Immature natural killer cell (primary cell): ENCODE data around the gene SCUBE1. TPM values are rescaled to one million over a fixed set of nuclear protein-coding genes. Genes with fewer than 3 reads are reported as not detected.
A peak's percentile ranks its signal among the peaks of the same experiment; 100 is the strongest.

Experiments used
- DNase-seq, 3 donors: peaks; one replicate each; pipeline ENCODE4 v3.0.0; 2022; ENCODE audit warnings: mixed read lengths in 1 of 3
- H3K27ac Mint-ChIP-seq, 6 donors: one replicate each; pipeline ENCODE4 v1.8.0; 2020; ENCODE audit warnings: mixed read lengths in 6 of 6, mild to moderate bottlenecking in 5 of 6, inconsistent platforms in 4 of 6, moderate library complexity in 3 of 6
- H3K27me3 Mint-ChIP-seq, 3 donors: one replicate each; pipeline ENCODE4 v1.8.0; 2020 to 2021; ENCODE audit warnings: low read depth in 3 of 3, mild to moderate bottlenecking in 3 of 3, mixed read lengths in 3 of 3, moderate library complexity in 3 of 3, inconsistent platforms in 1 of 3
- H3K36me3 Mint-ChIP-seq, 3 donors: one replicate each; pipeline ENCODE4 v1.8.0; 2020; ENCODE audit warnings: mixed read lengths in 3 of 3, inconsistent platforms in 2 of 3, mild to moderate bottlenecking in 2 of 3
- H3K4me1 Mint-ChIP-seq, 2 donors: one replicate each; pipeline ENCODE4 v1.8.0; 2020; ENCODE audit warnings: inconsistent platforms in 2 of 2, mild to moderate bottlenecking in 2 of 2, mixed read lengths in 2 of 2, moderate library complexity in 1 of 2
- H3K4me3 Mint-ChIP-seq, 5 donors: one replicate each; pipeline ENCODE4 v1.8.0; 2020; ENCODE audit warnings: mild to moderate bottlenecking in 5 of 5, mixed read lengths in 5 of 5, inconsistent platforms in 3 of 5, moderate library complexity in 3 of 5
- H3K9me3 Mint-ChIP-seq, 6 donors: one replicate each; pipeline ENCODE4 v1.8.0; 2020; ENCODE audit warnings: mild to moderate bottlenecking in 6 of 6, mixed read lengths in 6 of 6, inconsistent platforms in 4 of 6, moderate library complexity in 3 of 6
- polyA plus RNA-seq, 3 donors: library from polyadenylated mRNA; unstranded; fragments of 300-500 nt; fragmentation: Illumina TruSeq; gene quantifications; one replicate each; pipeline ENCODE4 v1.2.3, GENCODE V29; 2021

The SCUBE1 gene
- polyA plus RNA-seq, 3 donors from 2014 or later = 0.16 TPM; not detected in 2

DNA sequence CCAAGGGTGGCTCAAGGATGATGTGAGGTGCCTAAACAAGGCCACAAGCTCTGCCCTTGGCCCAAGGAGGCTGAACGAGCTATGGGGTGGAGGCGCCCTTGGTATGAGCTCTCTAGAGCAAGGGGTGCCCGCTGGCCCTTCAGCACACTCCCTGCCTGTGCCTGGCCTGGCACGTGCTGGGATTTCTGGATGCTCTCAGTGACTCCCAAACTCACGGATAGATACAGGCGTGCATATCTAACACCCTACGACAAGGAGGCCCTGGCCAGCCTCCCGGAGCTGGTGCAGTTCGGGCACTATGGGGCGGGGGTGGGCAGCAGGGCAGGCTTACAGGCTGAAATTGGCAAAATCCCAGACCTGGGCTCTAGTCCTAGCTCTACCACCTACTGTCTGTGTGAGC lies 30.6 kb downstream of the SCUBE1 start:
- Mint-ChIP-seq H3K4me3 (no peak overlapping the region), H3K9me3 (no peaks in the 10 kb centered on the region), H3K4me1 (no peaks in the 10 kb centered on the region), H3K27ac (no peak overlapping the region), H3K36me3 (no peaks in the 10 kb centered on the region), H3K27me3 (peaks cover 0 to 2% (median 0%) of the 10 kb centered on the region in 3 donors)
- DNase-seq = no peak

DNA sequence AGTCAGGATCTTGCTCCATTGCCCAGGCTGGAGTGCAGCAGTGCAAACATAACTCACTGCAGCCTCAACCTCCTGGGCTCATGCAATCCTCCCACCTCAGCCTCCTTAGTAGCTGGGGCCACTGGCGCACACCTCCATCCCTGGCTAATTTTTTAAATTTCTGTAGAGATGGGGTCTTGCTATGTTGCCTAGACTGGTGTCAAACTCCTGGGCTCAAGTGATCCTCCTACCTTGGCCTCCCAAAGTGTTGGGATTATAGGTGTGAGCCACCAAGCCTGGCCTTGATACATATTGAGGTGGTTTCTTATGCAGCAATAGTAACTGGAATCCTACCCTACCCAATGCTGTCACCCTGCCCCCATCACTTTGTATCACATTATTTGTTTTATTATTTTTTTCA lies 32.4 kb downstream of the SCUBE1 start:
- Mint-ChIP-seq H3K4me1 (no peaks in the 10 kb centered on the region), H3K9me3 (no peaks in the 10 kb centered on the region), H3K27ac (no peak overlapping the region), H3K36me3 (no peaks in the 10 kb centered on the region), H3K27me3 (no peaks in the 10 kb centered on the region), H3K4me3 (no peak overlapping the region)
- no peak for DNase-seq

DNA sequence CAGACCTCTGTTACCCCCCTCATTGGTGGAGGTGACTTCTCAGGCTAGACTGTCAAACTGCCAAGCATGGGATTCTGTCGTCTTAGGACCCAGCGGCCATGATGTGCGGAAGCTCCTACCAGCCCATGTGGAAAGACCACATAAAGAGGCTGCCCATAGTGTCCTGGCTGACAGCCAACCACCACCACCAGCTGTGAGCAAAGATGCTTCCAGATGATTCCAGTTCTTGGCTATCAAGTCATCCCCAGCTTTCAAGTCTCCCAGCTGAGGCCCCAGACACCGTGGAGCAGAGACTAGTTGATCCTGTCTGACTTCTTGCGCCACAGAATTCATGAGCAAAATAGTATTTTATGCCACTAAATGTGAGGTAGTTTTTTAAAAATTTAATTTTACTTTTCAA lies 32.9 kb downstream of the SCUBE1 start:
- Mint-ChIP-seq H3K27ac (no peak overlapping the region), H3K4me1 (no peaks in the 10 kb centered on the region), H3K9me3 (no peaks in the 10 kb centered on the region), H3K27me3 (no peaks in the 10 kb centered on the region), H3K4me3 (no peak overlapping the region), H3K36me3 (no peaks in the 10 kb centered on the region)
- no peak for DNase-seq

DNA sequence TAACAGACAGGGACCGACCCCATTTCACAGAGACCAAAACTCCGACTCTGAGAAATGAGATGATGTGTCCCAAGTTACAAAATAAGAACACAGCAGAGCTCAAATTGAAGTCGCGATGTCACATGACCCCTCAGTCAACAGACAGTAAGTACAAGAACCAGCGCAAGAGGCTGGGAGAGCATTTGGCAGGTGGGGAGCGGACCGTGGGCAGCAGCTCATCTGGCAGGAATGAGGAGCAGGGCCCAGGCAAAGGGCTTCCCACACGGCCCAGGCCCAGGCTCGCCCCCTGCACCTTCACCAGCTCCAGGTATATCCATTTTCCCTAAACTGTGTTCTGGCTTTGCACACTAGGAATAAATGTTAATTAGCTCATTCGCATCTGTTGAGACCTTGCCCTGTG lies 34.3 kb downstream of the SCUBE1 start:
- Mint-ChIP-seq H3K27me3 (peaks cover 0 to 2% (median 0%) of the 10 kb centered on the region in 3 donors), H3K27ac (no peak overlapping the region), H3K9me3 (no peaks in the 10 kb centered on the region), H3K4me1 (no peaks in the 10 kb centered on the region), H3K36me3 (no peaks in the 10 kb centered on the region), H3K4me3 (no peak overlapping the region)
- no peak for DNase-seq

DNA sequence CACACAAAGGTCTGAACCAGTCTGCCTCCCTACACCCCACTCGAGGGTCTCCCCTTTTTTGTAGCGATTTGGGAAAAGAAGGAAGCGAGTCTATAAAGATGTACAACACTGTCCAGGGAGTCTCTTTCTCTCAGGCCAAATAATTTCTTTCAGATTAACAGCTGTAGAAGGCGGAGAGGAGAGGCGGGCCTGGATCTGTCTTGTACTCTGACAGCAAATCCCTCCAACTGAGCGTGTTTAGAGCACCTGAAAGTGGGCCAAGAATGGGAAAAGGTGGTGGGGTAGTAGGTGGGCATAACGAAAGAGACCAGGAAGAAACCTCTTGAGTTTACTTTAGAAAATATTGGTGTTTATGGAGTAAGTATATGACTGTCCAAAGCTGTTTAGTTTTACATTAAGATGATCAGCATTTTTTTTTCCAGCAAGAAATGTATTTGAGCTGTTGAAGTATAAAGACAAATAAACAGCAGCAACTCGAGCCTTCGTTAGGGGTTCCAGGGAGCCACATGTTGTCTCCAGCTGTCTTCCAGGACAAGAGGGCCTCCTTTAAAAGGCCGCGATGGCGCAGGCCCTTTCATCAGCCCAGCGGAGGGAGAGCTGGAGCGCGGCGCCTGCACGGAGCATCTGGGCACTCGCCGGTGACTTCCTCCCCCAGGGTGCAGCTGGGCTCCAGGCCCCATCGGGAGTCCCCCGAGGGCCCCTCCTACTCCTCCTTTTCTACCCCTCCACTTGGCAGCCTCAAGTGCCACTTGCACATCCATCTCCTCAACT lies 34.9 kb downstream of the SCUBE1 start:
- Mint-ChIP-seq H3K9me3 (no peaks in the 10 kb centered on the region), H3K27ac (no peak overlapping the region), H3K4me3 (no peak overlapping the region), H3K4me1 (no peaks in the 10 kb centered on the region), H3K27me3 (peaks cover 0 to 2% (median 0%) of the 10 kb centered on the region in 3 donors), H3K36me3 (no peaks in the 10 kb centered on the region)
- DNase-seq = no peak

DNA sequence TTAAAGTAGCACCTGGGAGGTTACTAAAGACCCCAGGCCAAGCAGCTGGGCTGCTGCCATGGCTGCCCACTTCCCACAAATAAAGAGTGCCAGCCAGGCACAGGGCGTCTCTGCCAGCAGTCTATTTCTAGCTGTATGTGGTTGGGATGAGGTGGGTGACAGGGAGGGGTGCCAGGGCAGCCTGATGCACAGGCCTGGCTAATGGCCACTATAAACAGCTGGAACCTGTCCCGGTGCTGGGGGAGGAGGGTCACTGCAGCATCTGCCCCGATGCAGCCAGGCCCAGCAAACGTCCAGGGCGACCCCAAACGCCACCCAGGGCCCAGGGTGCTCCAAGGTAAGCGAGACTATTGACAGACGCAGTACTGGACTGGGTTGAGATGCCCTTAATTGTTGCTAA lies 37.4 kb downstream of the SCUBE1 start:
- H3K4me1 Mint-ChIP-seq = no peaks in the 10 kb centered on the region
- no peaks in the 10 kb centered on the region for H3K36me3 Mint-ChIP-seq
- H3K9me3 Mint-ChIP-seq = no peaks in the 10 kb centered on the region
- H3K27ac Mint-ChIP-seq = no peak overlapping the region
- peaks cover 1 to 6% (median 2%) of the 10 kb centered on the region in 3 donors for H3K27me3 Mint-ChIP-seq
- H3K4me3 Mint-ChIP-seq = no peak overlapping the region
- DNase-seq = no peak

DNA sequence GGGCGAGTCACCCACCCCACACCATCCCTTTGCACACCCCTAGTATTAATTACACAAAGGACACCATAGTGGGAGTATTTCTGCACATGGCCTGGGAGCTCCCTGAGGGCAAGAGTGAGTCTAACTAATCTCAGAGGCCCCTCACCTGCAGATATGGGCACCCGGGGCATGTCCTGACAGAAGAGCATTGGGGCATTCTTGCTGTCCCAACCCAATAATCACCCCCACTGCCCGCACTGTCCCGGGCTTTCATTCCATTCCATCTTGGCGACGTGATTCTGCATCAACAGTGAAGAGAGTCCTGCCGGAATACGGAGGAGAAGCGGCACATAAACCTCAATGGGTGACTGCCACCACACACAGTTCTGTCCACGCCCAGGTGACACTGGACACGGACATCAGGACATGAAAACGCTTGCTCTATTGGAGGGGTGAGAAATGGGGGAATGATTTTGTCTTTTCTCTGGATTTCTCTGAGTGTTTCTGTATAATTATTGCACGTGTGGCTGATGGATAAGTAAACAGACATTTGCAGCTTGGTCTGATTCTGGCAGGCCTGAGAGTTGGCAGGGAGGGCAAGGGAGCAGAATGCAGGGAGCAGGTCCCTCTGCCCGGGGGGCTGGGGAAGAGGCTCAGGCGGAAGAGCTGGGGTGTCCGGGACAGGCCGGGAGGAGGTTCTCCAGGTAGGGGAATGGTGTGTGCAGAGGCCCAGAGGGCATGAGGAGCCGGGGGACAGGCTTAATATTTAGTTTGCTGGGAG lies 38.2 kb downstream of the SCUBE1 start:
- Mint-ChIP-seq H3K27me3 (peaks cover 1 to 6% (median 3%) of the 10 kb centered on the region in 3 donors), H3K4me3 (no peak overlapping the region), H3K36me3 (no peaks in the 10 kb centered on the region), H3K4me1 (no peaks in the 10 kb centered on the region), H3K27ac (peak overlapping the region in 1 of 6 donors; percentile 43), H3K9me3 (no peaks in the 10 kb centered on the region)
- DNase-seq = no peak

DNA sequence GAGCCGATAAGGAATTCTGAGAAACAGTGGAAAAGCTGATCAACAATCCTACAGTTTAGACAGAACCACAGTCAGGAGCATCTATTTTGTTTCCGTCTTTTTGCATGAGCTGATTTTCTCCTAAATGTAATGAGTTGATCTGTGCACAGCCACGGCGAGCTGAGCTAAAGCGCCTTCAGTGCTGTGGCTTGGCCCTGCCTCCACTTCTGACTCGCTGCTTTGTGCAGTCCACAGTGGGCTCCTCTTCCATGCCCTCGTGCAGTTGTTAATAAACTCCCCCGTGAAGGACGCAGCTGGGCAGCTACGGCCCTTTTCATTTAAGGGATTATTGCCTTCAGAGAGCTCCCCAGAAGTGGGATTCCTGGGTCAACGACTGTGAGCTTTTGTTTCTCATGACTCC lies 39.4 kb downstream of the SCUBE1 start:
- no peak for DNase-seq
- Mint-ChIP-seq H3K9me3 (no peaks in the 10 kb centered on the region), H3K4me1 (no peaks in the 10 kb centered on the region), H3K4me3 (no peak overlapping the region), H3K27me3 (peaks cover 1 to 6% (median 3%) of the 10 kb centered on the region in 3 donors), H3K36me3 (no peaks in the 10 kb centered on the region), H3K27ac (no peak overlapping the region)

DNA sequence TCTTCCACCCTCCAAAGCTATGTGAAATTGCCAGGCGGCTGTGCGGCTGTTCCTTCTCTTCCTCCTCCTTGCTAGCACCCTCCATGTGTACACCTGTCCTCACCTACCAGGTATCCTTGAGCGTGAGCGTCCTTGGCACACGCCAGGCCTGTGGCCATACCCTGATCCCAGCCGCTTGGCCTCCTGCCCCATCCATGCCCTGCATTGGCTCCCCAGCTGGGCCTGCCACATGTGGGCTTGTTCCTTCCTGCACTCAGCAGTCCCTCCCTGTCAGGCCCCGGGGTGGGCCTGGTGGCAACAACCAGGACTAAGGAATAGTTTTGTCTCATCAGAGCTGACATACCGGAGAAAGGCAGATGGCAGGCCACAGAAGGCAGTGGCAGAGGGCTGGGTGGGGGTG lies 40.0 kb downstream of the SCUBE1 start:
- no peak for DNase-seq
- no peaks in the 10 kb centered on the region for H3K9me3 Mint-ChIP-seq
- no peak overlapping the region for H3K4me3 Mint-ChIP-seq
- no peaks in the 10 kb centered on the region for H3K36me3 Mint-ChIP-seq
- no peaks in the 10 kb centered on the region for H3K4me1 Mint-ChIP-seq
- no peak overlapping the region for H3K27ac Mint-ChIP-seq
- H3K27me3 Mint-ChIP-seq = peaks cover 1 to 6% (median 3%) of the 10 kb centered on the region in 3 donors

DNA sequence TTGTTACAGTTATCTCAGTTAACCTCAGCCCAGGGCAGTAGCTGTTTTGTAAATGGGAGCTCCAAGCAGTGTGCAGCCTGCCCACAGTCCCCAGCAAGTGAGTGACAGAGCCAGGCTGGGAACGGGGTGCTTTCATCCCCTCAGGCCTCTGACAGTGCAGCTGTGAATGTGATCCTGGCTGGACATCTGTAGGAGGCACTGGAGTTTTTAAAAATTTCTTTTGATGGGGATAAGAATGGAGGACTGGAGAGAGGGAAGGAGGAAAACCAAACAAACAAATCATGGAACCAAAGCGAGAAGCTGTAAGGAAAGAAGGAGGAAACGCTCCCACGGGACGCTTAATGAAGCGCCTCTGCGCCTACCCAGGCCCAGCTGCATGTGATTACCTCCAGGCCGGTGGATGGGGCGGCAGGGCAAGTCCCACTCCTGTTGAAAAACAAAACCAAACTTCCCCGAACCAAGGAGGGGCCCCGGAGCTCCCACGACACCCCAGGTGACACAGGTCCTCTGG lies 40.6 kb downstream of the SCUBE1 start:
- DNase-seq = no peak
- H3K27me3 Mint-ChIP-seq = peaks cover 1 to 6% (median 3%) of the 10 kb centered on the region in 3 donors
- no peaks in the 10 kb centered on the region for H3K36me3 Mint-ChIP-seq
- no peak overlapping the region for H3K27ac Mint-ChIP-seq
- no peak overlapping the region for H3K4me3 Mint-ChIP-seq
- H3K9me3 Mint-ChIP-seq = no peaks in the 10 kb centered on the region
- no peaks in the 10 kb centered on the region for H3K4me1 Mint-ChIP-seq

DNA sequence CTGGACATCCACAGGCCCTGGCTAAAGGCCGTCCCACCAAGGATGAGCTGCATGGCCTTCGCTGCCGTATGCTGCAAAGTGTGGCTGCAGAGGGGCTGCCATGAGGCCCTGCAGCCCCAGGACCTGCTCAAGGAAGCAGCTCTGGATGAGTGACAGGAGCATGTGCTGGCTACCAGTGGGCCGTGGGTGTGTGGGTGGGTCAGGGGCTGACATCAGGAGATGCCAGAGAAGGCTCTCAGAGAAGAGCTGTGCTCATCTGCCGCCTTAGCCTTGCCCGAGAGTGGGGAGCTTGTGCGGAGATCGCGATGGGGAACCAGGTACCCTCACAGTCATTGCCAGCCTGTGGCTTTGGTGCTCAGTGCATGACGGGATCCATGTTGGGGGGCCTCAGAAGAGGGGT lies 41.3 kb downstream of the SCUBE1 start:
- Mint-ChIP-seq H3K4me1 (no peaks in the 10 kb centered on the region), H3K27ac (no peak overlapping the region)
- no peak for DNase-seq

DNA sequence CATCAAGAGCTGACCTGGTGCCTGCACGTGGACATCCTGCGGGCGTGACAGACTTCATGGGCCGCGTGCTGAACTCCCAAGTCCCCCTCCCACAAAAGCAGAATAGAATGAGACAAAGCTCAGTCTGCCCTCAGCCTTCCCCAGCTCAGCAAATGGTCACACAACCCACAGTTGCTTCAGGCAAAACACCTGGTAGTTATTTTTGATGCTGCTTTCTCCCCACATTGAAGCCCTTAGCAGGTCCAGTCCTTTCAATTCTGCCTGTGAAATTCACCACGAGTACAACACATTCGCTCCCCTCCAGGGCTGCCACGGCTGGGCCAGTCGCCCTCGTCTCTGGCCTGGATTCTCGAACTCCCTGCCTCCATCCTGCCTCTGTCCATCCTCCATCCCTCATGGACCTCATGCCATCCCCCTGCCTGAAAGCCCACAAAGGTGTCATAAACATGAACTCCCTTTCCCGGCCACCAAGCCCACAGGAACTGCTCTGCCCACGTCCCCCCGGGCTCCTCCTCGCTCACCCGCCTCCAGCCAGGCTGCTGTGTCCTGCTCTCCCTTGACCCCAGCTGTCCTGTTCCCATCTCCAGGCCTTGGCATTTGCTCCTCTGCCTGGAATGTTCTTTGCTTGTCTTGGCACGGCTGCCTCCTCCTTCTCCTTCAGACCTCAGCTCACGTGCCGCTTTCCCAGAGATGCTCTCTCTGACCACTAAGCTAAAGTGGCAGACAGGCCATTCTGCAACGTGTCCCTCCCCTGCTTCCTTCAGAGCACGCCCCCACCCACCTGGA lies 42.1 kb downstream of the SCUBE1 start:
- H3K4me3 Mint-ChIP-seq = no peak overlapping the region
- H3K36me3 Mint-ChIP-seq = no peaks in the 10 kb centered on the region
- DNase-seq = no peak
- no peaks in the 10 kb centered on the region for H3K9me3 Mint-ChIP-seq
- peaks cover 1 to 6% (median 3%) of the 10 kb centered on the region in 3 donors for H3K27me3 Mint-ChIP-seq
- H3K27ac Mint-ChIP-seq = peak overlapping the region in 1 of 6 donors; percentile 17
- H3K4me1 Mint-ChIP-seq = no peaks in the 10 kb centered on the region

More for the DNA sequence above, 41.3 kb downstream of the SCUBE1 start:
- Mint-ChIP-seq H3K9me3 (no peaks in the 10 kb centered on the region), H3K27me3 (peaks cover 1 to 6% (median 3%) of the 10 kb centered on the region in 3 donors), H3K4me3 (no peak overlapping the region), H3K36me3 (no peaks in the 10 kb centered on the region)

DNA sequence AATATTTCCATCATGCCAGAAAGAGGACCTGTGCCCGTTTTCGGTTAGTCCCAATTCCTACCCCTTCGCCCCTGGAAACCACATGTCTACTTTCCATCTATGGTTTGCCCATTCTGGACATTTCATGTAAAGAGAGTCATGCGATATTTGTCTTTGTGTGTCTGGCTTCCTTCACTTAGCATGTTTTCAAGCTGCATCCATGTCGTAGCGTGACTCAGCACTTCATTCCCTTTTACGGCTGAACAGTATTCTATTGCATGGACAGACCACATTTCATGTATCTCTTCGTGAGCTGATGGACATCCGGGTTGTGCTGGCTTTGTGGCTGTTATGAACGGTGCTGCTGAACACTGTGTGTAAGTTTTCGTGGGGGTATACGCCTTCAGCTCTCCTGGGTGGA lies 43.4 kb downstream of the SCUBE1 start:
- H3K9me3 Mint-ChIP-seq = no peaks in the 10 kb centered on the region
- peaks cover 1 to 6% (median 1%) of the 10 kb centered on the region in 3 donors for H3K27me3 Mint-ChIP-seq
- no peak for DNase-seq
- no peak overlapping the region for H3K4me3 Mint-ChIP-seq
- H3K27ac Mint-ChIP-seq = no peak overlapping the region
- H3K4me1 Mint-ChIP-seq = no peaks in the 10 kb centered on the region
- no peaks in the 10 kb centered on the region for H3K36me3 Mint-ChIP-seq
